GM19023 (cell line): ENCODE data around the gene HSPA12A.

ENCODE experiments used
- ATAC-seq: cut with Tn5 transposase; IDR thresholded peaks from one replicate; pipeline ENCODE4 v1.9.1; 2021; ENCODE audit warnings: mild to moderate bottlenecking, moderate library complexity; ENCODE audit not compliant: unreplicated experiment

The HSPA12A gene

GRCh38 chr10:116742367-116743265, at the start of gene HSPA12A:
HSPA12A (minus strand) TSS chr10:116742566; CDS start chr10:116742469, 97 bp downstream.
- peak; percentile 94 for ATAC-seq

GRCh38 chr10:116791241-116791640, 48.9 kb upstream of the HSPA12A start:
- ATAC-seq = no peak

- ATAC-seq = peak; percentile 76
Observed at GRCh38 chr10:116787893-116788665, 45.7 kb upstream of the HSPA12A start.

GRCh38 chr10:116787053-116787659, 44.8 kb upstream of the HSPA12A start:
- ATAC-seq = no peak

- ATAC-seq = no peak
Observed at GRCh38 chr10:116785867-116786266, 43.5 kb upstream of the HSPA12A start.

GRCh38 chr10:116785282-116785681, 42.9 kb upstream of the HSPA12A start:
- no peak for ATAC-seq

GRCh38 chr10:116784651-116785050, 42.3 kb upstream of the HSPA12A start:
- no peak for ATAC-seq

GRCh38 chr10:116784035-116784434, 41.7 kb upstream of the HSPA12A start:
- no peak for ATAC-seq

GRCh38 chr10:116783011-116783655, 40.8 kb upstream of the HSPA12A start:
- no peak for ATAC-seq

- ATAC-seq = no peak
Observed at GRCh38 chr10:116781370-116781884, 39.1 kb upstream of the HSPA12A start.

GRCh38 chr10:116780691-116781205, 38.4 kb upstream of the HSPA12A start:
- ATAC-seq = no peak

- ATAC-seq = no peak
Observed at GRCh38 chr10:116779076-116779687, 36.8 kb upstream of the HSPA12A start.

GRCh38 chr10:116777006-116777405, 34.6 kb upstream of the HSPA12A start:
- no peak for ATAC-seq

- ATAC-seq = no peak
Observed at GRCh38 chr10:116775488-116776400, 33.4 kb upstream of the HSPA12A start.

- ATAC-seq = no peak
Observed at GRCh38 chr10:116774728-116775151, 32.4 kb upstream of the HSPA12A start.

GRCh38 chr10:116772909-116773705, 30.7 kb upstream of the HSPA12A start:
- no peak for ATAC-seq

- ATAC-seq = no peak
Observed at GRCh38 chr10:116771959-116772585, 29.7 kb upstream of the HSPA12A start.
